HTERT RPE-1 (cell line): ENCODE results near the gene ARHGAP26.

Source experiments
- in situ Hi-C: fragments of 300-500 bp; cut with MboI; formaldehyde crosslinking; loops from 4 replicates; pipeline ENCODE4 v1.14.3; 2020; ENCODE audit warnings: low sequenced_read_pairs

The ARHGAP26 gene

GRCh38 chr5:143056339-143056704 is 286.1 kb downstream of the ARHGAP26 start:
- in situ Hi-C loops, result no loop called here

DNA sequence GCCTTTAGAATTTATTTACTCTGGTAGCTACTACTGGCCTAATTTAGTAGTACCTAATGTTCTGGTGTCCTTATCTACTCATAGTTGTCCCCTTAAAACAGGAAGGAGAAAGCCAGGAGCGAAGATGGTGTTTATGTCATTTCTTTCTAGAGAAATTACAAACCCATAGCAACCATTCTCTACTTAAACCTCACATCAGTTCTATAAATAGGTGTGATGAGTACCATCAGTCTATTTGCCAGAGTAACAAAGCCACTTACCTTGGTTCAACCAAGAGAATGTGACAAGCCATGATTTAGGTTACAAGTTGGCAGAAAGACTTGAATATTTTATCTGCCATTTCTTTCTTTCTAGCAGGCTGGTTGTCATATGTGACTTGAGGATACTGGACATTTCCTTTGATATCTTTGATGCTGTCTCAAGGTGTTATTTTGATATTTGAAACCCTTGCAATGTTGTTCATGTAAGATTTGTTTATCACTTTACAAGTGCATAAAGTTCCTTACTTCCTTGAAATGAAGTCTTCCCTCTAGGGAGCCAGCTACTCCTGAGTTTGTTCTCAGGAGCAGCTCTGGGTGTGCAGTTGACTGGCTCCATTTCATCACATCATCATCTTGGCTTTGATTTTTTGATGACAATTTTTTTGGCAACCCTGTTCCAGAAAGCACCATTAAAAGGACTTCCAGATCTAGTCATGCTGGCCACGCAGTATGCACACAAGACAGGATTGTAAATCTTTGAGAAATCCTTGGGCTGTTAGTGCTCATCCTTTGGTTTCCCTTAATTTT is 286.8 kb downstream of the ARHGAP26 start:
- in situ Hi-C loops, result no loop called here

GRCh38 chr5:143057580-143057999 is 287.4 kb downstream of the ARHGAP26 start:
- in situ Hi-C loops, result no loop called here

GRCh38 chr5:143059355-143059754 is 289.2 kb downstream of the ARHGAP26 start:
- in situ Hi-C loops, result no loop called here

DNA sequence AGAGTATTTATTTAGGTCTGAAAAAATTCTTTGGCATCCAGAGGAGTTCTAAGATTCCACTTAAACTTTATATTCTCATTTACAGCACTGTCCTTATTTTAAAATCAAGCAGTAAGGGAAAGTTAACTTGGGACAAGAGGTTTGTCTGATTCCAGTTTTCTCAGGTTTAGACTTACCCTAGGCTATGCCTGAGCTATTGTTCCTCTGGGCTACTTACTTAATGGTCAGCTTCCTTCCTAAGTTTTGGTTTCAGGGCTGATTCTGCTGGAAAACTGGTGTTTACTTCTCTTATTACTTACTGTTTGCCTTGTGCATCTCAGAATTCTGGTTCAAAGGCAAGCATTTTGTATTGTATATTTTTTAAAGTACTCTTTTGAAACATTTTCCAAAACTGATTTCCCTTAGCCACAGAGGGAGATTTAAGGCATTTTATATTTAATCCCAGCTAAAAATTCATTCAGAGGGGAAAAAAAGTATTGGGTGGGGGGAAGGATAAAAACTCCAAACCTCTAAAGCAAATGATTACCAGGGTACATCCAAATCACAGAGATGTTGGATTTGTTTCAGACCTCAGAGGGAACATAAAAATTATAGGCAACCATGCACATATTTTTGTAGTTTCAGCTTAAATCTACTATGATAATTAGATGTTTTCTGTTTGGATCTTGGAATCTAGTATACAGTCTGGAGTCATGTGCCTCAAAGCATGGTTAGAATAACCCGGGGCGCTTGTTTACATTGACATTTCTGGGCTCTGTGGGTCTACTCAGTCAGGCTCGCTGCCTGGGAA is 290.0 kb downstream of the ARHGAP26 start:
- in situ Hi-C loops, result no loop called here

DNA sequence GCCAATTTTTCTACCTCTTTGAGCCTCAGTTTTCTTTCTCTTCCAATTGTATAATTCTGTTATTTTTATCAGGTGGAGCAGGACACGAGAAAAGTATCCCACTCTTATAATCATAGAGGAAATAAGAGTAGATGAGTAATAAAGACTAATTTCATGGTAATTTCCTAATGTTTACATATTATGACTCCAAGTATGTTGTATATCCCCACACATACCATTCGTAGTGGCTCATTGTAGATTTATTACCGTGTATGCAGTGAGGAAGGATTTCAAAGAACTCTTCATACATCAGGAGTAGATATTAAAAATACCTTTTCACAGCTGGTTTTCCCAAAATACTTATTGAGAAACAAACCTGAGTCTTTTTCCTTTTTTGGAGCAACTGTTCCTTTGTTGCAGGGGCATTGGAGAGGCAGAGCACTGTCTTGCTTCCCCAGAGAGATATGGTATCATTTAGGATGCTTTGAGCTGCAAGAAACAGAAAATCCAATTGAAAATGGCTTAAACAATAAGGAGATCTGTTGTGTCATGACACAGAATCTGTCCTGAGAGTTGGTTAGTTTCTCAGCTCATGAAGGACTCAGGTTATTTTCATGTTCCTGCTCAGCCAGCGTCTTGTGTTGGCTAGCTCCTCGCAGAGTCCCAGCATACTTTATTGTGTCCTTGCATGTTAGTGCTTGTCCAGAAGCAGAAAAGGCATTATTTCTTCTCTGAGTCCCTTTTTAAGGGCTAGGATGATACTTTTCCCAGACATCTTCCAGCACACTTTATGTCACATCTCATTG is 291.2 kb downstream of the ARHGAP26 start:
- in situ Hi-C loops, result no loop called here

DNA sequence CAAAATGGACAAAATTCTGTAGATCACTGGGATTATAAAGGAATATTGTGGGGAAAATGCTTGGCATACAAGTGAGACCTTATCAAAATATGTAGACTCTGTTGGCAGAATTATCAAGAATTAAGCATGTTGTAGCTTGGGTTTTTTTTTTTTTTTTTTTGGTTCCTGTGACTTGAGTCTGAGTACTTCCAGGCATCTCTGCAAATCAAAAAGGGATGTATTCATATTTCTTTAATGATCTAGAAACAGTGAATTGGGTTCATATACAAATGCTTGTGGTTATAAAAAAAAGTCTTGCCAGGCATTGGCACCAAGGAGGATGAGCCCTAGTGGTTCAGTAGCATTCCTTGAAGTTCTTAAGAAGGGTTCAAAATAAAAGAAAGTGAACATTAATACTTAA is 292.2 kb downstream of the ARHGAP26 start:
- in situ Hi-C loops, result no loop called here

GRCh38 chr5:143063175-143063970 is 293.2 kb downstream of the ARHGAP26 start:
- in situ Hi-C loops, result no loop called here

DNA sequence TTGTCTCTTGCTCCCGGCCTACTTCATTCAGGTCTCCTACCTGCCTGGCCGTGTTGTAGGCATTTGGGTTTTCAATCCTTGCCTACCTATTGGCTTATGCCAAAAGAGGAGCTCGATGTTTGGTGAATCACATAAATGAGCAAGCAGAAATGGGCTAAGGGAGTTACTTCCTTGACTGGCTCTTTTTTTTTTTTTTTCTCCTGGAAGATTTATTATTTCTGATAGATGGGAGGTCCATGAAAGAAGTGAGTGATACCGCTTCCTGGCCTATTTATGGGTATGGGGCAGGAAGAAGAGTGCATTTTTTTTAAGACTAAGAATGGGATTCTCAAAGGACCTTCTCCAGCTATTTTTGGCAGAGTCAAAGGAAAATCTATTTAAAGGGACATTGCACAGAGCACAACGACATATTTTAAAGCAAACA is 294.1 kb downstream of the ARHGAP26 start:
- in situ Hi-C loops, result no loop called here

DNA sequence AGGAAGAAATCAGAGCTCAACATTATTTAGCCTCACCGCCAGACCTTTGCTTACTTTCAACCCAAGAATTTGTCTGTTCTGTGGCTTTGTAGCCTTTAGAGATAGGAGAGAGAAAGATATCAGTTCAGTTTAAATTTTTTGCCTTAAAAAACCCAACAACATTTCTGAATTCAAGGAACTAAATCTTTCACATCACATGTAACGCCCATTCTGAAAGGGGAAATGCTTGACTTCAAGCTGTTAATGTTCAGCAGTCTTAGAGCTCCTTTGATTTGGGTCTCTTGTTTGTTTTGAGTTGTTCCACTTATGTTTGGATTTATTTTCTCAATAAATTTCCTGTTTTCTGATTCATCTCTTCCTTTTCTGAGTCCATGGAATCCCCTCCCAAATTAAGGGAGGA is 294.5 kb downstream of the ARHGAP26 start:
- in situ Hi-C loops, result no loop called here

GRCh38 chr5:143065185-143065965 is 295.2 kb downstream of the ARHGAP26 start:
- in situ Hi-C loops, result no loop called here

DNA sequence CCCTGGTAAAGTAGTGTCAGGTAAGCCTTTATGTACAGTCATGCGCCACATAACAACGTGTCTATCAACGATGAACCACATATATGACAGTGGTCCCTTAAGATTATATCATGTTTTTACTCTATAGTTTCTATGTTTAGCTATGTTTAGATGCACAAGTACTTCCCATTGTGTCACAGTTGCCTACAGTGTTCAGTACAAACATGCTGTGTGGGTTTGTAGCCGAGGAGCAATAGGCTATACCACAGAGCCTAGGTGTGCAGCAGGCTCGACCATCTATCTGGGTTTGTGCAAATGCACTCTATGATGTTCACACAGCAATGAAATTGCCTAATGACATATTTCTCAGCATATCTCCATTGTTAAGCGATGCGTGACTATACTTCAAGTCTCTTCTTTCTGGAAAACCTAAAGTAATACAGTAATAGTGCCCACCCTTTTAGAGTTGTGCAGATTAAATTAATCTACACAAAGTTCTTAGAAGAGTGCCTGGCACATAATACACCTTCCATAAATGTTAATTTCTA is 295.9 kb downstream of the ARHGAP26 start:
- in situ Hi-C loops, result no loop called here

DNA sequence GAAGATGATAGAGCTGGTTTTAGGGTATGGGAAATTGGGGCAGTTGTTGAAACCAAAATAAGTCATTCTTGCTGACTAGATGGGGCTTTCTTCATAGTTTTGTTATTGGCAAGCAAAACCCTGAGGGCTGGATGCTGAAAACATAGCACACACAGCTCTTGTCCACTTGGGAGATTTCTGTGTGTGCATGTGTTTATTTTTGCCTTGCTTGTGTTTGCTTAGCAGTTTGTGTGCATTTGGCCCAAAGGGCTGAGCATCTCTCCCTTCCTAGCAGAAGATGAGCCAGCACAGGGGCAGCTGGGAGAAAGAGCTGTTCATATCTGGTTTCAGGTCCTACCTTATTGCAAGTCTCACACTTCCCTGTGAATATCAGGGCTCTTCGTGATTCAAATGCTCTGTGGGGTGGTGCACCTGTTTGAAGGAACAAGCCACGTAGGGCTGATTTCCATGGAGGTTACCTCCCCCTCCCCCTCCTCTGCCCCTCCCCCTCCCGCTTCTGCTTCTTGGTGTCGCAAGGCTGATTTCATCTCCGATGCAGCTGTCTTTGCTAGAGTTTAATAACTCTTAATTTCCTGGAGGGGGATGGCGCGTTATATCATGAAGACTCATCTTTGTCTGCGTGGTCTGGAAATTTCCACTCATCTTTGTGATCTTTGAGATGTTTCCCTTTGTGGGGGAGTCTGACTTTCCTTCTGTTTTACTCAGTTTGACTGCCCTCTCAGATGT is 296.5 kb downstream of the ARHGAP26 start:
- in situ Hi-C loops, result no loop called here

GRCh38 chr5:143068712-143069111 is 298.5 kb downstream of the ARHGAP26 start:
- in situ Hi-C loops, result no loop called here

- in situ Hi-C loops, result no loop called here
Observed at GRCh38 chr5:143071927-143072326, 301.8 kb downstream of the ARHGAP26 start.

DNA sequence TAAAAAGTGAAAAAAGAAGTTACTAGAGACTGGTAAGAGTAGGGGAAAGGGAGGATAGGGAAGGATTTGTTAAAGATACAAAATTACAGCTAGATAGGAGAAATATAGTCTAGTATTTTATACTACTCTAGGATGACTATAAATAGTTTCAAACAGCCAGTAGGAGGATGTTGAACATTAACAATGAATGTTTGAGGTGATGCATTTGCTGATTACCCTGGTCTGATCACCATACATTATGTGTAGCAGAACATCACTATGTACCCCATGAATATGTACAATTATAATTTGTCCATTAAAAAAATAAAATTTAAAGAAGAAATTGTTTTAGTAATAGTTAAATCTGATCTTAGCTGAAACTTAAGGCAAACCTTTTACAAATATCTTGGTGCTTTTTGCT is 302.6 kb downstream of the ARHGAP26 start:
- in situ Hi-C loops, result no loop called here

DNA sequence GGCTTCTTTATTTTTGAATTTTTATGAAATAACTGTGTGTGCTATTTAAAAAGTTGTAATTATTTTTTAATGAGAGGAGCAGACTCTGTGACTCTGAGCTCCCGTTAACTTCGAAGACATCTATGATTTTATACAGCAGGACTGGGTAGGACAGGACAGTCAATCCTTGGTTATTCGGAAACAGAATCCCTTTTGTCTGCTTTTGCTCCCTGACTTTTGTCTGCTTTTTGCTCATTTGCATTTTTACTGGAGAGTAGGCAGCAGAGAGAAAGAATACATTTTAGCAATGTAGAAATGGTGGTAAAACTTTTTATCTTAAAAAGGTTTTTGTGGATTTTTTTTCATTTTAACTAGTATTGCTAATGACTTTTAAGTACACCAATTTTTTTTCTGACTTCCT is 303.6 kb downstream of the ARHGAP26 start:
- in situ Hi-C loops, result no loop called here

DNA sequence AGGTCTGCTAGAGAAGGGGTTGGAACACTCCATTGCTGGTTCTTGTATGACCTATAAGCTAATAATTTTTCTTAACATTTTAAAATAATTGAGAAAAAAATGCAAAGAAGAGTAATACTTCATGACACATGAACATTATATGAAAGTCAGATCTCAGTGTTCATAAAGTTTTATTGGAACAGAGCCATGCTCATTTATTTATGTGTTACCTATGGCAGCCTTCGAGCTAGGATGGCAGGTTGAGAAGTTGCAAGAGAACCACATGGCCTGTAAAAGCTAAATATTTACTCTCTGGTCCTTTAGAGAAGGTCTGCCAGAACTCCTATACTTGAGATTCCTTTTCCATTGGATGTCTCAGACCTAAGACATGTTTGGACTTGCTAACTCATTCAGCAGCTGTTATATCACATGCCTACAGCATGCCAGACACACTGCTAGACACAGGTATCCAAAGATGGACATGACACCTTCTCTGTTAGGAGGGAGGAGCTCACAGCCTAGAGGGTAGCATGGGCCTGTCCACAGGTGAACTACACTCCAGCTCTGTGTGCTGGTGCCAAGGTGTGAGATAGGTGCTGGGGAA is 304.3 kb downstream of the ARHGAP26 start:
- in situ Hi-C loops, result no loop called here

- in situ Hi-C loops, result no loop called here
Observed at GRCh38 chr5:143076377-143076776, 306.2 kb downstream of the ARHGAP26 start.
